ENCODE results near the gene DOCK8. TPM values are rescaled to one million over a fixed set of nuclear protein-coding genes. Genes with fewer than 3 reads are reported as not detected.
A peak's percentile ranks its signal among the peaks of the same experiment; 100 is the strongest.

DOCK8 gene
- total RNA-seq, 1 experiment from 2014 or later = 15.2 TPM

DNA sequence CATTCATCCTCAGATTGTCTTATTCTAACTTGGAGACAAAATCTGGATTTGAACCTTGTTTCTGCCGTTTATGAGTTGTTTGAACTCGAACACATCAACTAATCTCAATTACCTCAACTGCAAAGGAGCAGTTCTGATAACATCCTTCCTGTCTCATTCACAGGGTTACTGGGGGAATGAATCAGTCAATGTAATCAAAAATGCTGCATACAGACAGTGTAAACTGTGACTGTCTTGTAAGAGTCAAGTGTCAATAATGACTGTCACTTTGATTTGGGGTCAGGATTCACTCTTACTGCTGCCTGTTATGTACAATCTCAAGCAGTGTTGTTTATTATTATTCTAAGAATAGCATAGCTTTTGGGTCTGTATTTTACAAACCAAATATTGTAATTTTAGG, 273.8 kb downstream of the DOCK8 start:
- H3K4me1 ChIP-seq = peaks cover 71% of the 10 kb centered on the region
- peaks cover 20% of the 10 kb centered on the region for H3K4me1 Mint-ChIP-seq (ENCODE audit: low read depth, unreplicated experiment)
- H3K27me3 Mint-ChIP-seq (ENCODE audit: insufficient read depth, unreplicated experiment) = no peaks in the 10 kb centered on the region
- no peak overlapping the region for H3K4me3 Mint-ChIP-seq (ENCODE audit: unreplicated experiment)
- H3K27ac Mint-ChIP-seq (ENCODE audit: unreplicated experiment) = peak overlapping the region; percentile 13
- DNase-seq = no peak
- POLR2A ChIA-PET = no interaction called here
- no peaks in the 10 kb centered on the region for H3K27me3 ChIP-seq (replicated peaks; ENCODE audit: control insufficient read depth, insufficient read depth, low read length)
- H3K9me3 Mint-ChIP-seq (ENCODE audit: unreplicated experiment) = no peaks in the 10 kb centered on the region
- no peaks in the 10 kb centered on the region for H3K36me3 ChIP-seq (ENCODE audit: control insufficient read depth, insufficient read depth, low read length)
- TF ChIP-seq, protein P1, sequence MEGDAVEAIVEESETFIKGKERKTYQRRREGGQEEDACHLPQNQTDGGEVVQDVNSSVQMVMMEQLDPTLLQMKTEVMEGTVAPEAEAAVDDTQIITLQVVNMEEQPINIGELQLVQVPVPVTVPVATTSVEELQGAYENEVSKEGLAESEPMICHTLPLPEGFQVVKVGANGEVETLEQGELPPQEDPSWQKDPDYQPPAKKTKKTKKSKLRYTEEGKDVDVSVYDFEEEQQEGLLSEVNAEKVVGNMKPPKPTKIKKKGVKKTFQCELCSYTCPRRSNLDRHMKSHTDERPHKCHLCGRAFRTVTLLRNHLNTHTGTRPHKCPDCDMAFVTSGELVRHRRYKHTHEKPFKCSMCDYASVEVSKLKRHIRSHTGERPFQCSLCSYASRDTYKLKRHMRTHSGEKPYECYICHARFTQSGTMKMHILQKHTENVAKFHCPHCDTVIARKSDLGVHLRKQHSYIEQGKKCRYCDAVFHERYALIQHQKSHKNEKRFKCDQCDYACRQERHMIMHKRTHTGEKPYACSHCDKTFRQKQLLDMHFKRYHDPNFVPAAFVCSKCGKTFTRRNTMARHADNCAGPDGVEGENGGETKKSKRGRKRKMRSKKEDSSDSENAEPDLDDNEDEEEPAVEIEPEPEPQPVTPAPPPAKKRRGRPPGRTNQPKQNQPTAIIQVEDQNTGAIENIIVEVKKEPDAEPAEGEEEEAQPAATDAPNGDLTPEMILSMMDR (IDR thresholded peaks at IDR 0.05; ENCODE audit: insufficient read depth in 1 of 2, low read depth in 1 of 2, low read length in 1 of 2, severe bottlenecking in 1 of 2, unreplicated experiment in 1 of 2) = no peak
- H3K9me3 ChIP-seq = no peaks in the 10 kb centered on the region
- intact Hi-C loops (cut with micrococcal nuclease; ENCODE audit: unreplicated experiment) = no loop called here
- no peak overlapping the region for H3K4me3 ChIP-seq (ENCODE audit: low read depth, low read length)
- no TSS peak for BruUV-seq (replicated peaks)
- H3K36me3 Mint-ChIP-seq (ENCODE audit: insufficient read depth, unreplicated experiment) = no peaks in the 10 kb centered on the region
- CTCF ChIA-PET = no interaction called here

DNA sequence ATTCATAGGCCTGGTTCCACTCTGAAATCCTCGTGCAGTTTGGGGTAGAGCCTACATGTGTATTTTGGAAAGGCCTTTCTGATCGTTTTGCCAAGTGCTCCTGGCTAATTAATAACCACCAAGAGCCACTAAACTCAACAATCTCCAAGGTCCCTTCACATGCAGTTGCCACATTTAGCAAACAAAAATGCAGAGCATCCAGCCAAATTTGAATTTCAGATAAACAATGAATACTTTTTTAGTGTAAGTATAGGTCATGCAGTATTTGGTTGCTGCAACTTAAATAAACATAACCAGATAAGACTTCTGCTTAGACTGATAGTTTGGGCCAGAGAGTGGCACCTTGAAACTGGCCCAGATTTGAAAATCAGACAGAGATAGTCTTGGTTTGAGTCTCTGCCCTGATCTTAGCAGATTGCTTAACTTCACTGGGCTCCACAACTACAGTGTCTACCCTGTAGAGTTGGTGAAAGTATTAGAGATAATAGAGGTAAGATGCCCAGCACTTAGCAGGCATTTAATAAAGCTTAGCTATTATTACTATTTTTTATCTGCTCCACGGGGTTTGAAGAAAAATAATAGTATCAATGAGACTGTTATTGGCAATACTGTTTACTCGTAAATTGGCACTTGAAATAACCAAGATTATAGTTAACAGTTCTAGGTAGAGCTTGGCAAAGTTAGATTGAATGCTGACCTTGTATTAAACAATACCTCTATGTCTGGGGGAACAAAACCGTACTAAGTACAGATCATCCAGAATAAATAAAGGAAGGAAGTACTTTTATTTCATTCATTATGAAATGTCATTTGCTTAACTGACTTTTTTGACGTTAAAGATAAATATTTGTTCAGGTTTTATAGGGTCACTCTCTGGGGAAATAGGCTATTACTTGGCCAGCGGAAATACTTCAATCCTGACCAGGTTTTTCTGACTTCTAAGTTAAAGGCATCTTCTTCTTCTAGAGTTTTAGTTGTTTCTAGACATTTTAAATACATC, 274.8 kb downstream of the DOCK8 start:
- no peaks in the 10 kb centered on the region for H3K27me3 Mint-ChIP-seq (ENCODE audit: insufficient read depth, unreplicated experiment)
- Histone ChIP-seq H3K27me3 (replicated peaks; ENCODE audit: control insufficient read depth, insufficient read depth, low read length) (no peaks in the 10 kb centered on the region), H3K4me1 (peaks cover 66% of the 10 kb centered on the region), H3K4me3 (ENCODE audit: low read depth, low read length) (no peak overlapping the region), H3K36me3 (ENCODE audit: control insufficient read depth, insufficient read depth, low read length) (no peaks in the 10 kb centered on the region), H3K9me3 (no peaks in the 10 kb centered on the region)
- BruUV-seq (replicated peaks) = no TSS peak
- H3K9me3 Mint-ChIP-seq (ENCODE audit: unreplicated experiment) = no peaks in the 10 kb centered on the region
- CTCF ChIA-PET = no interaction called here
- peak in 1 of 2 experiments; percentile 43 for DNase-seq
- TF ChIP-seq, protein P1 (IDR thresholded peaks at IDR 0.05; ENCODE audit: insufficient read depth in 1 of 2, low read depth in 1 of 2, low read length in 1 of 2, severe bottlenecking in 1 of 2, unreplicated experiment in 1 of 2) = no peak
- no peak overlapping the region for H3K4me3 Mint-ChIP-seq (ENCODE audit: unreplicated experiment)
- intact Hi-C loops (cut with micrococcal nuclease; ENCODE audit: unreplicated experiment) = no loop called here
- H3K4me1 Mint-ChIP-seq (ENCODE audit: low read depth, unreplicated experiment) = peaks cover 15% of the 10 kb centered on the region
- H3K27ac Mint-ChIP-seq (ENCODE audit: unreplicated experiment) = no peak overlapping the region
- no peaks in the 10 kb centered on the region for H3K36me3 Mint-ChIP-seq (ENCODE audit: insufficient read depth, unreplicated experiment)
- POLR2A ChIA-PET = no interaction called here

DNA sequence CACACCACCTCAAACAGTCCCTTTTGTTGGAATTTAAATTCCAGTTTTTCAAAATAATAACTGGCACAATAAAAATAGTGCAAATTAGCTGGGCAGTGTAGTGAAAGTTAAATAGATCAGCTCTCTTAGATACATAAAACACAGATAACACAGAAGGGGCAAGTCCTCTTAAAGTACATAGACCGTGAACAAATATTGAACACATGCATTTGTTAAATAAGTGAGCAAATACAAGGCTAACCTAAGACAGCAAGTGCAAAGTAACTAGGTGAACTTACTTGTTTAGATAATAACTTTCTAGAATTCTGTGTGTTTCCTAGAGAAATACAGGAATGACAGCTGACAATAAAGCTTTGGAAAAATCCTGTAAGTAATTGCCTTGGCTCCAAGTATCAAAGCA, 280.1 kb downstream of the DOCK8 start:
- H3K27me3 Mint-ChIP-seq (ENCODE audit: insufficient read depth, unreplicated experiment) = no peaks in the 10 kb centered on the region
- H3K36me3 Mint-ChIP-seq (ENCODE audit: insufficient read depth, unreplicated experiment) = no peaks in the 10 kb centered on the region
- BruUV-seq (replicated peaks) = no TSS peak
- H3K4me3 ChIP-seq (ENCODE audit: low read depth, low read length) = no peak overlapping the region
- H3K4me1 Mint-ChIP-seq (ENCODE audit: low read depth, unreplicated experiment) = peaks cover 17% of the 10 kb centered on the region
- no peak for DNase-seq
- no peaks in the 10 kb centered on the region for H3K9me3 ChIP-seq
- H3K9me3 Mint-ChIP-seq (ENCODE audit: unreplicated experiment) = no peaks in the 10 kb centered on the region
- intact Hi-C loops (cut with micrococcal nuclease; ENCODE audit: unreplicated experiment) = loop anchor here (1.0 kb wide), 1 partner anchor 10 kb away; the partner anchor contains the start of gene KANK1
- peak overlapping the region; percentile 30 for H3K4me3 Mint-ChIP-seq (ENCODE audit: unreplicated experiment)
- POLR2A ChIA-PET = no interaction called here
- no peak overlapping the region for H3K27ac Mint-ChIP-seq (ENCODE audit: unreplicated experiment)
- H3K4me1 ChIP-seq = peaks cover 33% of the 10 kb centered on the region
- H3K27me3 ChIP-seq (replicated peaks; ENCODE audit: control insufficient read depth, insufficient read depth, low read length) = no peaks in the 10 kb centered on the region
- CTCF ChIA-PET = interaction anchor here (0.8 kb wide), 1 partner anchor 9 kb away, joined by 5 read pairs; the partner anchor contains the start of gene KANK1
- TF ChIP-seq, protein P1 (IDR thresholded peaks at IDR 0.05; ENCODE audit: insufficient read depth in 1 of 2, low read depth in 1 of 2, low read length in 1 of 2, severe bottlenecking in 1 of 2, unreplicated experiment in 1 of 2) = no peak
- H3K36me3 ChIP-seq (ENCODE audit: control insufficient read depth, insufficient read depth, low read length) = no peaks in the 10 kb centered on the region

Measured in Caco-2 (cell line).